ENCODE results near the gene DACT3. TPM values are rescaled to one million over a fixed set of nuclear protein-coding genes. Genes with fewer than 3 reads are reported as not detected.
A peak's percentile ranks its signal among the peaks of the same experiment; 100 is the strongest.

Gene DACT3
- total and polyA plus RNA-seq, 2 of the 4 experiments (the other 2 are of a cell fraction): 1.6 to 4.9 TPM

- H3K9me1 ChIP-seq (ENCODE audit: insufficient read depth, low read length): no peaks in the 10 kb centered on the region
- H4K8ac ChIP-seq (ENCODE audit: low read depth in 2 of 2, low read length in 2 of 2): peak overlapping the region in 1 of 2 experiments; percentile 25; a peak in 1 of 4 replicates
- DNase-seq (peak; percentile 64), ATAC-seq (ENCODE audit: low read depth) (peak; percentile 56)
- intact Hi-C loops (cut with micrococcal nuclease) (no loop called here), in situ Hi-C loops (cut with MboI; ENCODE audit: low sequenced_read_pairs) (no loop called here), dilution Hi-C loops (cut with HindIII; ENCODE audit: low sequenced_read_pairs, unreplicated experiment) (no loop called here)
- no peak overlapping the region for H2BK15ac ChIP-seq (ENCODE audit: low read depth, low read length)
- no peaks in the 10 kb centered on the region for H3K79me1 ChIP-seq (ENCODE audit: low read depth in 1 of 2, low read length in 2 of 2)
- POLR2A ChIA-PET (ENCODE audit: unreplicated experiment): no interaction called here
- H2AK5ac ChIP-seq (ENCODE audit: low read depth, low read length): peak overlapping the region; percentile 96
- no peak overlapping the region; the same call in 1 of the 2 replicates for H3K4me2 ChIP-seq (ENCODE audit: low read depth, low read length)
- no peak overlapping the region for H3K56ac ChIP-seq (ENCODE audit: extremely low read depth, insufficient read depth, low read length)
- no peak overlapping the region for H2AK9ac ChIP-seq (replicated peaks; ENCODE audit: low read depth, low read length, poor library complexity)
- no peak overlapping the region for H3K14ac ChIP-seq (replicated peaks; ENCODE audit: low read depth, low read length)
- TF ChIP-seq FOS (IDR thresholded peaks at IDR 0.05; ENCODE audit: low read depth, low read length) (no peak), RFX5 (IDR thresholded peaks at IDR 0.05; ENCODE audit: low read depth, low read length) (no peak), CTCF (conservative IDR thresholded peaks at IDR 0.05; ENCODE audit: low read depth, low read length) (no peak), RCOR1 (IDR thresholded peaks at IDR 0.05; ENCODE audit: insufficient replicate concordance, low read length) (no peak), MAZ (IDR thresholded peaks at IDR 0.05; ENCODE audit: borderline replicate concordance, low read depth, low read length) (no peak; the same call in 1 of the 2 replicates), SMC3 (IDR thresholded peaks at IDR 0.05; ENCODE audit: low read depth, low read length) (no peak), RAD21 (IDR thresholded peaks at IDR 0.05; ENCODE audit: low read length) (no peak), CEBPB (IDR thresholded peaks at IDR 0.05; ENCODE audit: low read depth, low read length) (no peak), MAFK (IDR thresholded peaks at IDR 0.05; ENCODE audit: low read depth, low read length) (no peak), MXI1 (IDR thresholded peaks at IDR 0.05; ENCODE audit: borderline replicate concordance, low read depth, low read length) (no peak), BHLHE40 (IDR thresholded peaks at IDR 0.05; ENCODE audit: low read depth, low read length) (no peak), CHD1 (IDR thresholded peaks at IDR 0.05; ENCODE audit: low read depth, low read length) (no peak), POLR2A (IDR thresholded peaks at IDR 0.05; ENCODE audit: low read depth, low read length) (no peak)
- no peak overlapping the region for H3K18ac ChIP-seq (ENCODE audit: low read depth, low read length)
- peaks cover 4% of the 10 kb centered on the region; the same call in 1 of the 2 replicates for H4K20me1 ChIP-seq (ENCODE audit: insufficient read depth, low read length)
- H3K23ac ChIP-seq (ENCODE audit: low read depth, low read length): no peak overlapping the region
- no peak overlapping the region for H3K27ac ChIP-seq (ENCODE audit: insufficient read depth, low read length)
- no peaks in the 10 kb centered on the region for H3K9me3 ChIP-seq (ENCODE audit: control insufficient read depth, insufficient read depth, low read length)
- H3K4me1 ChIP-seq (ENCODE audit: control insufficient read depth, insufficient read depth, low read length): peaks cover 13% of the 10 kb centered on the region
- H4K91ac ChIP-seq (ENCODE audit: insufficient read depth, low read depth, low read length): no peak overlapping the region
- no peak overlapping the region for H4K5ac ChIP-seq (ENCODE audit: low read depth, low read length)
- no peaks in the 10 kb centered on the region; the same call in 1 of the 2 replicates for H3K27me3 ChIP-seq (ENCODE audit: control insufficient read depth, insufficient read depth, low read length)
- BruUV-seq (replicated peaks): no TSS peak
- H2BK5ac ChIP-seq (ENCODE audit: low read depth, low read length, poor library complexity, severe bottlenecking): no peak overlapping the region
- 56% methylated on average over 15 of the region's 38 CpGs; no CpG with 5 or more reads in 1 of the 2 experiments for WGBS, 2 experiments (ENCODE audit: extremely low coverage in 2 of 2, insufficient read length in 1 of 2)
- CTCF ChIA-PET: no interaction called here
- no peak overlapping the region for H3K4ac ChIP-seq (ENCODE audit: low read depth, low read length)
- H3K36me3 ChIP-seq (ENCODE audit: control insufficient read depth, insufficient read depth, low read length): no peaks in the 10 kb centered on the region
- H3K4me3 ChIP-seq (ENCODE audit: insufficient read depth, low read depth, low read length): 0 out of 2 replicates have a peak overlapping the region, but pooled peaks have one; percentile 17
- H2BK20ac ChIP-seq (ENCODE audit: low read depth, low read length): no peak overlapping the region
- H3K9ac ChIP-seq (ENCODE audit: low read depth, low read length): peak overlapping the region; percentile 29; the same call in 1 of the 2 replicates
- H2AFZ ChIP-seq (replicated peaks; ENCODE audit: low read length, poor library complexity): peak overlapping the region; percentile 76
- H2BK120ac ChIP-seq (ENCODE audit: low read depth, low read length): no peak overlapping the region
These were observed 26.8 kb downstream of the DACT3 start for GRCh38 chr19:46634045-46634655.
